Measurements from ENCODE around the gene KRTAP5-10. TPM values are rescaled to one million over a fixed set of nuclear protein-coding genes. Genes with fewer than 3 reads are reported as not detected.
"Not testable (repeated sequence)": the region's sequence is repeated elsewhere in the genome, so short reads cannot be mapped to it uniquely, and the experiment has no call there.

Gene KRTAP5-10
- total RNA-seq, 4 donors from 2014 or later: not detected

DNA sequence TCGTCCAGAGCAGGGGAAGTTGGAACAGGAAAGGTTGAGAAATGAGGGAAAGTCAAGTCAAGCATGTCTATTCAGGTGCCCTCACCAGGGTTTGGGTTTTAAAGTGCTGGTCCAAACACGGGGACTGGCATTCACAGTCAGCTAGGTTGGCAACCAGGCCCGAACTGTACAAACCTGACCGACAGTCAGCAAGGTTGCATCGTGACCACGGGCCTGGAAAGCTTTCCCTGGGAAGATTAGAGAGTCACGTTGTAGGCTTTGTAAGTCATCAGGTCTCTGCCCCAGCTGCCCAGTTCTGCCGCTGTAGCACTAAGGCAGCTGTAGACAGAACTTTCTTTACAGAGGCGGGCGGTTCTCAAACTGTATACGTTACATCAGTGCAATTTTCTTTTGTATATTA, 7.4 kb downstream of the KRTAP5-10 start:
- TF ChIP-seq, protein P1, sequence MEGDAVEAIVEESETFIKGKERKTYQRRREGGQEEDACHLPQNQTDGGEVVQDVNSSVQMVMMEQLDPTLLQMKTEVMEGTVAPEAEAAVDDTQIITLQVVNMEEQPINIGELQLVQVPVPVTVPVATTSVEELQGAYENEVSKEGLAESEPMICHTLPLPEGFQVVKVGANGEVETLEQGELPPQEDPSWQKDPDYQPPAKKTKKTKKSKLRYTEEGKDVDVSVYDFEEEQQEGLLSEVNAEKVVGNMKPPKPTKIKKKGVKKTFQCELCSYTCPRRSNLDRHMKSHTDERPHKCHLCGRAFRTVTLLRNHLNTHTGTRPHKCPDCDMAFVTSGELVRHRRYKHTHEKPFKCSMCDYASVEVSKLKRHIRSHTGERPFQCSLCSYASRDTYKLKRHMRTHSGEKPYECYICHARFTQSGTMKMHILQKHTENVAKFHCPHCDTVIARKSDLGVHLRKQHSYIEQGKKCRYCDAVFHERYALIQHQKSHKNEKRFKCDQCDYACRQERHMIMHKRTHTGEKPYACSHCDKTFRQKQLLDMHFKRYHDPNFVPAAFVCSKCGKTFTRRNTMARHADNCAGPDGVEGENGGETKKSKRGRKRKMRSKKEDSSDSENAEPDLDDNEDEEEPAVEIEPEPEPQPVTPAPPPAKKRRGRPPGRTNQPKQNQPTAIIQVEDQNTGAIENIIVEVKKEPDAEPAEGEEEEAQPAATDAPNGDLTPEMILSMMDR (IDR thresholded peaks at IDR 0.05): no peak
- TF ChIP-seq EP300 (IDR thresholded peaks at IDR 0.05) (no peak), POLR2A (IDR thresholded peaks at IDR 0.05) (no peak), POLR2AphosphoS5 (IDR thresholded peaks at IDR 0.05) (no peak)
- WGBS, 2 donors (ENCODE audit: low coverage in 1 of 2): 71% methylated on average over 8 of the region's 11 CpGs; no CpG with 5 or more reads in 1 of the 2 donors
- Histone ChIP-seq H3K9me3 (no peaks in the 10 kb centered on the region), H3K36me3 (no peaks in the 10 kb centered on the region), H3K27me3 (peaks cover 8% of the 10 kb centered on the region), H3K4me3 (no peak overlapping the region), H3K4me1 (no peaks in the 10 kb centered on the region), H3K27ac (no peak overlapping the region)
- no peak for ATAC-seq

DNA sequence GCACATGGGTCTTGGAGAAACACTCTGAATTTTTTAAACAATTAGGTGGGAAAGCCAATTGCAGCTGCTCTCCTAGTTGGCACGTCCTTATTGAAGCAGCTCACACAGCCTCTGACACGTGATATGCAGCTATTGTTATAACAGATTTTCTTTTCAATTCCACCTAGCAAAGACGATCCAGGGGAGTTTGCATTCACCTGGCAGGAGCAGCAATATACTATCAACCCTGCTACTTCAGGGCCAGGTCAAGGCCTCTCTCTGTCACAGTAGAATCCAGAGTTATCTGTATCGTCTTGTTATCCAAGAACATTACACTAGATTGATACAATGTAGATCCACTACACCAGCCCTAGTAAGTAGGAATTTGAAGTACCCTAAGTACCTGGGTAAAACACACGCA, 9.1 kb downstream of the KRTAP5-10 start:
- no peak overlapping the region for H3K4me3 ChIP-seq
- 79 to 88% methylated on average over 3 to 5 of the region's 5 CpGs for WGBS, 2 donors (ENCODE audit: low coverage in 1 of 2)
- ATAC-seq: no peak
- H3K9me3 ChIP-seq: no peaks in the 10 kb centered on the region
- no peak overlapping the region for H3K27ac ChIP-seq
- no peaks in the 10 kb centered on the region for H3K4me1 ChIP-seq
- H3K27me3 ChIP-seq: peaks cover 8% of the 10 kb centered on the region
- H3K36me3 ChIP-seq: no peaks in the 10 kb centered on the region
- TF ChIP-seq, protein P1 (IDR thresholded peaks at IDR 0.05): no peak
- TF ChIP-seq POLR2A (IDR thresholded peaks at IDR 0.05) (no peak), POLR2AphosphoS5 (IDR thresholded peaks at IDR 0.05) (no peak), EP300 (IDR thresholded peaks at IDR 0.05) (no peak)

DNA sequence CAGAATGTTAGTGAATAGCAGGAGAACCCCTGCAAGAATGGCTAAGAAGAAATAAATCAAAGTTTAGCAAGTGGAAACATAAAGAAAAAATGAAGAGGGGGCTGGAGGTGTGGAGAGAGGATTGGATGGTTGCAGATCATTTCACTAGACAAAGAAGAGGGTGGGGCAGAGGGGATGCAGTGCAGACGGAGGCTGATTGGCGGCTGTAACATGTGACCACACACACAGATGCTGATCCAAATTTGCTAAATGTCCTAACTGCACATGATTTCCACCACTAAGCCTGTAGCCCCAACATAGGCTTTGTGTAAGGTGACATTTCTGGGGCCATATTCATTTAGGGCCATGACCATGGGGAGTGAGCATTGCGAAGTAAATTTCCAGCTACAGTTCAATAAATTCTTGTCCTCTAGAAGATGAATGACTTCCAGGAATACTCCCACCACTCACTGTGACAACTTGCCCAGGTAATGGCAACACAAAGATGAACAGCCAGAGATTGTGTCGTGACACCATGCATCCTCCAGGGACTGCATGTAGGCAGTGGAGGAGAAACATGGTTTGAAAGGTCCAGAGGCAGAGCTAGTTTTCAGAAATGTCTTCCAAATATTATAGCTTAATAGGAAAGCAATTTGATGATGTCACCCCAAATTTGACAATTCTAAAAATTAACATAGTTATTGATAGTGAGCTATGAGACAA, 10.5 kb downstream of the KRTAP5-10 start:
- 70 to 83% methylated on average over 2 to 4 of the region's 4 CpGs for WGBS, 2 donors (ENCODE audit: low coverage in 1 of 2)

DNA sequence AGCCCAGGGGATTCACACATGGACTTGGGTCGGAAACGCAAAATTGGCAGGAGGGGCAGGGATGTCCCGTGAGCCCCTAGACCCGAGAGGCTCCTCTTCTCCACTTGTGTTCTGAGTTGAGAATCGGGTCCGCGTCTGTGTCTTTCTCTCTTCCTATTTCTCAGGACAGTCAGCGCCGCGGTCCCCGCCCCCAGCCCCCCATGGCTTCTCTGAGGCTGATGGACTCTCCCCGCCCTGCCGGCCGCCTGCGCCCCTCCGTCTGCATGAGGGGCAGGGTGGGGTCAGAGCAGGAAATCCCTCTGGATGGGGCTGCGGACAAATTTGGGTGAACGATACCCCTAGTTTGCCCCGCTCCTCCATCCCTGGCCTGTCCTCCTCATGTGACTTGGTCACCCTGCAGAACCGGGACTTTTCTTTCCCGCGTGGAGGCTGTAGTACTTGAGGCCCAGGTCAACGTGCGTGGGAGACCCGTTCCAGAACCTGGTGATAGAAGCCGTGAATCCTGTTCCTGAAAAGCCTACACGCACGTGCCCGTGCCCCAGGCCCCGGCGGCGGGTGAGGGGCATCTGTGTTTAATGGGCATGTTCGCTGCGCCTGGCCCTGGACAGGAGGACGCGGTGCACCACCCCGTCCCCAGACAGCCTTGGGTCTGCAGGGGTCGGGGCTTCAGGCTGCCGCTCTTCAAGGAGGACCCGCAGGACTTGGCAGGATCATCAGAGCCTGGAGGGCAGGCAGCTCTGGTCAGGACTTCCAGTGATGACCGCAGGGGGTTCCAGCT, 11.5 kb downstream of the KRTAP5-10 start:
- 81% methylated on average over 4 of the region's 41 CpGs; no CpG with 5 or more reads in 1 of the 2 donors for WGBS, 2 donors (ENCODE audit: low coverage in 1 of 2)
- not testable (repeated sequence) for ATAC-seq, H3K36me3 ChIP-seq, H3K9me3 ChIP-seq, H3K27ac ChIP-seq, H3K4me1 ChIP-seq, H3K4me3 ChIP-seq
- H3K27me3 ChIP-seq: peaks cover 15% of the 10 kb centered on the region

More for the DNA sequence above, 10.5 kb downstream of the KRTAP5-10 start:
- H3K4me3 ChIP-seq: no peak overlapping the region
- H3K4me1 ChIP-seq: peaks cover 0 to 9% (median 0%) of the 10 kb centered on the region in 3 donors
- no peaks in the 10 kb centered on the region for H3K36me3 ChIP-seq
- no peak for TF ChIP-seq POLR2AphosphoS5 (IDR thresholded peaks at IDR 0.05)
- TF ChIP-seq, protein P1 (IDR thresholded peaks at IDR 0.05): no peak
- TF ChIP-seq POLR2A (IDR thresholded peaks at IDR 0.05): no peak
- no peak for TF ChIP-seq EP300 (IDR thresholded peaks at IDR 0.05)
- H3K27ac ChIP-seq: no peak overlapping the region
- ATAC-seq: no peak
- no peaks in the 10 kb centered on the region for H3K9me3 ChIP-seq
- peaks cover 8% of the 10 kb centered on the region for H3K27me3 ChIP-seq

DNA sequence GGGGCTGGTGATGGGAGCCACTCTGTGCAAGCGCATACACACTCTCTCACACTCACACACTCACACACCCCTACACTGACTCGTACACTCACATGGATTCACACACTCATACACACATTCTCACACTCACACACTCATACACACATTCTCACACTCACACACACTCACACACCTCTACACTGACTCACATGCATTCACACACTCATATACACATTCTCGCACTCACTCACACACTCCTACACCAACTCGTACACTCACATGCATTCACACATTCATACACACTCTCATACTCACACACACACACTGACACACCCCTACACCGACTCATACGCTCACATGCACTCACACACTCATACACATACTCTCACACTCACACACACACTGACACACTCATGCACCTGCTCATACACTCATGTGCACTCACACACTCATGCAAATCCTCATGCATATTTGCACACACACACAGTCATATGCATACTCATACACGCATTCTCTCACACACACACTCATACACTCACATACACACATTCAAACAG, 12.2 kb downstream of the KRTAP5-10 start:
- Histone ChIP-seq H3K4me3 (no peak overlapping the region), H3K27me3 (peaks cover 21% of the 10 kb centered on the region), H3K36me3 (no peaks in the 10 kb centered on the region), H3K4me1 (peaks cover 0 to 9% (median 0%) of the 10 kb centered on the region in 3 donors), H3K27ac (no peak overlapping the region), H3K9me3 (no peaks in the 10 kb centered on the region)
- no peak for ATAC-seq
- TF ChIP-seq POLR2A (IDR thresholded peaks at IDR 0.05) (no peak), EP300 (IDR thresholded peaks at IDR 0.05) (no peak), POLR2AphosphoS5 (IDR thresholded peaks at IDR 0.05) (no peak)
- TF ChIP-seq, protein P1 (IDR thresholded peaks at IDR 0.05): no peak
- WGBS, 2 donors (ENCODE audit: low coverage in 1 of 2): 88 to 90% methylated on average over 7 of the region's 7 CpGs

DNA sequence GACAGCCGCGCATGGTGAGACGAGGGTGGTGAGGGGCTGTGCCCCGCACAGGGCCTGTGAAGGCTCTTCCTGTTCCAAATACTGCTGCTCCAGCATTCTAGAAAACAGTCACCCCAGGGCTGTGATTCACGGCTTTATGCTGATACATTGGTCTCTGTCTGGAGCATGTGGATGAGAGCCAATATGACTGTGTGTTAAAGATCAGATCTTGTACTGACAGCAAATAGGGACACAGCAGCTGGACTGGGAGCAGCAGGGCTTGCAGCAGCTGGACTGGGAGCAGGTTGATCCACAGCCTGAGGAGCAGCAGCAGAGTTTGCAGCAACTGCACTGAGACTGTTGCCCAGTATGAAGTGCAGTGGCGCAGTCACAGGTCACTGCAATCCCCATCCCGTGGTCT, 14.2 kb downstream of the KRTAP5-10 start:
- H3K27ac ChIP-seq, ATAC-seq, H3K36me3 ChIP-seq, H3K9me3 ChIP-seq, H3K4me3 ChIP-seq, H3K4me1 ChIP-seq: not testable (repeated sequence)
- peaks cover 28% of the 10 kb centered on the region for H3K27me3 ChIP-seq
- 10 to 65% methylated on average over 2 to 7 of the region's 7 CpGs for WGBS, 2 donors (ENCODE audit: low coverage in 1 of 2)
